HepG2 (cell line): ENCODE measurements around the gene SERPINB10. TPM values are rescaled to one million over a fixed set of nuclear protein-coding genes. Genes with fewer than 3 reads are reported as not detected.

ENCODE experiments used
- ATAC-seq: fragments of 200-7000 bp; cut with Tn5 transposase; 3 replicates; pipeline ENCODE4 v1.9.1; 2020; ENCODE audit warnings: mild to moderate bottlenecking, moderate library complexity
- BruUV-seq: library from RNA; stranded (reverse); fragments of 400-500 nt; replicated peaks from 2 replicates; lab custom pipeline; 2021; lab: Mats Ljungman, UMichigan
- CTCF ChIA-PET: fragments of 300-600 bp; formaldehyde crosslinking; extraction: SDS; loops from one replicate; lab custom pipeline; 2021; ENCODE audit warnings: low total read pairs, inconsistent platforms, low intra/inter-chr PET ratio; lab: Yijun Ruan, JAX
- POLR2A ChIA-PET: fragments of 350-600 bp; sonication (Branson Sonifier 250); formaldehyde crosslinking; loops from one replicate; lab custom pipeline; 2020; ENCODE audit warnings: antibody characterized with exemption, inconsistent platforms; lab: Yijun Ruan, JAX
- DNase-seq: peaks from one replicate; pipeline ENCODE4 v3.0.0-alpha.2; 2015; ENCODE audit warnings: low spot score
- FAIRE-seq: peaks from 3 replicates; lab custom pipeline; 2011; peaks lifted over from hg19 to GRCh38; lab: Jason Lieb, UNC
- H2AFZ ChIP-seq: one replicate; pipeline ENCODE4 v1.6.1; 2011; ENCODE audit warnings: low read length, inconsistent platforms
- H3K27ac ChIP-seq: fragments of 300-600 bp; 3 replicates; pipeline ENCODE4 v1.8.0; 2011; ENCODE audit warnings: mixed run types, mild to moderate bottlenecking, mixed read lengths, low read length, inconsistent platforms; ENCODE audit not compliant: insufficient read depth; ENCODE audit errors: extremely low read length
- H3K27me3 ChIP-seq, 2 experiments: fragments of 200-600 bp in 1 of 2; 2 replicates in 1 of 2; 3 replicates in 1 of 2; pipeline versions ENCODE4 v1.6.0 to v1.8.0; 2011; ENCODE audit warnings: low read length in 2 of 2, mild to moderate bottlenecking in 2 of 2, moderate library complexity in 2 of 2, inconsistent platforms in 1 of 2; ENCODE audit not compliant: insufficient read depth in 2 of 2, control insufficient read depth in 1 of 2
- H3K36me3 ChIP-seq, 2 experiments: fragments of 200-600 bp in 1 of 2; replicated peaks in 1 of 2; 2 replicates in 1 of 2; 3 replicates in 1 of 2; pipeline versions ENCODE4 v1.5.1 to v1.8.0; 2011; ENCODE audit warnings: low read length in 2 of 2, inconsistent platforms in 1 of 2; ENCODE audit not compliant: insufficient read depth in 2 of 2, control insufficient read depth in 1 of 2
- H3K4me1 ChIP-seq: 2 replicates; pipeline ENCODE4 v1.5.1; 2012; ENCODE audit warnings: low read length, inconsistent platforms; ENCODE audit not compliant: insufficient read depth
- H3K4me2 ChIP-seq: 2 replicates; pipeline ENCODE4 v1.6.0; 2011; ENCODE audit warnings: low read depth, low read length, inconsistent platforms
- H3K4me3 ChIP-seq, 3 experiments: fragments of 200-600 bp in 1 of 3; sonication (generic), shearing (Covaris generic) in 1 of 3; replicated peaks in 1 of 3; 2 replicates each; pipeline ENCODE4 v1.5.1; 2011 to 2016; ENCODE audit warnings: low read length in 3 of 3, inconsistent platforms in 2 of 3, low read depth in 2 of 3, mild to moderate bottlenecking in 2 of 3, control low read depth in 1 of 3, mixed read lengths in 1 of 3; ENCODE audit not compliant: insufficient read depth in 1 of 3
- H3K79me2 ChIP-seq: one replicate; pipeline ENCODE4 v1.6.1; 2011; ENCODE audit warnings: low read length, inconsistent platforms; ENCODE audit not compliant: insufficient read depth
- H3K9ac ChIP-seq: 2 replicates; pipeline ENCODE4 v1.6.0; 2011; ENCODE audit warnings: mild to moderate bottlenecking, low read depth, low read length, inconsistent platforms; ENCODE audit not compliant: insufficient read depth
- H3K9me3 ChIP-seq: 2 replicates; pipeline ENCODE4 v1.5.1; 2012; ENCODE audit warnings: mild to moderate bottlenecking, low read length
- H4K20me1 ChIP-seq: 2 replicates; pipeline ENCODE4 v1.6.0; 2011; ENCODE audit warnings: inconsistent platforms, mild to moderate bottlenecking, low read length, moderate library complexity; ENCODE audit not compliant: insufficient read depth
- BRCA1 ChIP-seq: sonication (generic); formaldehyde crosslinking; IDR thresholded peaks from 2 replicates; pipeline ENCODE4 v1.4.0; 2020; ENCODE audit warnings: missing genetic modification reagents
- DPF2 ChIP-seq: sonication (generic); formaldehyde crosslinking; IDR thresholded peaks from 2 replicates; pipeline ENCODE4 v1.4.0; 2020; ENCODE audit warnings: mild to moderate bottlenecking, low read depth, missing genetic modification reagents, borderline replicate concordance
- DR1 ChIP-seq: sonication (generic); formaldehyde crosslinking; IDR thresholded peaks from 2 replicates; pipeline ENCODE4 v1.8.0; 2021; ENCODE audit warnings: mild to moderate bottlenecking, missing genetic modification reagents, inconsistent platforms
- ETV6 ChIP-seq: sonication (generic); formaldehyde crosslinking; conservative IDR thresholded peaks from 2 replicates; pipeline ENCODE4 v1.4.0; 2020; ENCODE audit warnings: missing genetic modification reagents
- FOXC1 ChIP-seq: sonication (generic); formaldehyde crosslinking; IDR thresholded peaks from 2 replicates; pipeline ENCODE4 v1.8.0; 2022; ENCODE audit warnings: mild to moderate bottlenecking, missing genetic modification reagents, borderline replicate concordance
- HMGXB4 ChIP-seq, 2 experiments: sonication (generic) in 1 of 2; formaldehyde crosslinking in 1 of 2; IDR thresholded peaks; 2 replicates each; pipeline versions ENCODE4 v1.4.0 to v1.6.1; 2018 to 2020; ENCODE audit warnings: missing genetic modification reagents in 2 of 2, borderline replicate concordance in 1 of 2, low read depth in 1 of 2, mild to moderate bottlenecking in 1 of 2, missing biosample characterization in 1 of 2
- KLF9 ChIP-seq: IDR thresholded peaks from 2 replicates; pipeline ENCODE4 v1.6.1; 2016; ENCODE audit warnings: low read depth
- NFE2L1 ChIP-seq: sonication (generic); formaldehyde crosslinking; IDR thresholded peaks from 2 replicates; pipeline ENCODE4 v1.4.0; 2020; ENCODE audit warnings: missing genetic modification reagents, mild to moderate bottlenecking, borderline replicate concordance
- NFYB ChIP-seq: sonication (generic); formaldehyde crosslinking; IDR thresholded peaks from 2 replicates; pipeline ENCODE4 v1.4.0; 2020; ENCODE audit warnings: missing genetic modification reagents
- RBM22 ChIP-seq: fragments of 200-400 bp; formaldehyde crosslinking; optimal IDR thresholded peaks from 2 replicates; pipeline ENCODE3; 2017; ENCODE audit warnings: mild to moderate bottlenecking, low read length, moderate library complexity
- TFE3 ChIP-seq: IDR thresholded peaks from 2 replicates; pipeline ENCODE4 v1.6.1; 2016
- THRA ChIP-seq: sonication (generic); formaldehyde crosslinking; IDR thresholded peaks from 2 replicates; pipeline ENCODE4 v1.4.0; 2020; ENCODE audit warnings: missing genetic modification reagents, borderline replicate concordance
- WIZ ChIP-seq: sonication (generic); formaldehyde crosslinking; IDR thresholded peaks from 2 replicates; pipeline ENCODE4 v1.5.1; 2020; ENCODE audit warnings: mild to moderate bottlenecking, missing genetic modification reagents
- XBP1 ChIP-seq: sonication (generic); formaldehyde crosslinking; IDR thresholded peaks from 2 replicates; pipeline ENCODE4 v1.5.0; 2020; ENCODE audit warnings: missing genetic modification reagents
- ZBTB20 ChIP-seq: sonication (generic); formaldehyde crosslinking; IDR thresholded peaks from 2 replicates; pipeline ENCODE4 v1.8.1; 2023; ENCODE audit warnings: missing genetic modification reagents, low read depth, mild to moderate bottlenecking, borderline replicate concordance
- ZBTB3 ChIP-seq: sonication (generic); formaldehyde crosslinking; IDR thresholded peaks from 2 replicates; pipeline ENCODE4 v1.4.0; 2020; ENCODE audit warnings: low read depth, mild to moderate bottlenecking, moderate library complexity, missing genetic modification reagents, borderline replicate concordance
- ZNF335 ChIP-seq: sonication (generic); formaldehyde crosslinking; IDR thresholded peaks from 2 replicates; pipeline ENCODE4 v1.4.0; 2020; ENCODE audit warnings: missing genetic modification reagents
- ZNF644 ChIP-seq: IDR thresholded peaks from 2 replicates; pipeline ENCODE4 v1.6.1; 2016; ENCODE audit warnings: low read depth
- WGBS: methylation state at CpG from one replicate; pipeline ENCODE4 v1.1.6; 2017; ENCODE audit warnings: low lambda C conversion rate; 5-methylcytosine and 5-hydroxymethylcytosine counted together
- in situ Hi-C: cut with HindIII; loops from 2 replicates; pipeline ENCODE4 v1.10.0; 2017; ENCODE audit warnings: low pct_unique_long_range_greater_than_20kb; ENCODE audit not compliant: extremely low pct_ligation_motif_present
- intact Hi-C: fragments of 100-400 bp; cut with micrococcal nuclease; formaldehyde crosslinking; loops from one replicate; pipeline ENCODE4 v1.10.0; 2022; ENCODE audit not compliant: unreplicated experiment
- polyA plus RNA-seq, 8 experiments: library from polyadenylated mRNA; depleted of rRNA in 3 of 8; stranded (reverse) in 7 of 8; unstranded in 1 of 8; fragments of >200 nt; fragmentation: Illumina TruSeq in 4 of 8; extraction: Trizol in 4 of 8; gene quantifications; 2 replicates each; pipeline versions ENCODE4 v1.2.1 to v1.2.3, GENCODE V29; 2011 to 2016; ENCODE audit warnings: low read depth in 4 of 8, missing spikeins in 1 of 8, mixed read lengths in 1 of 8; ENCODE audit not compliant: insufficient read depth in 1 of 8
- total RNA-seq, 5 experiments: library from RNA; depleted of rRNA; stranded (reverse); fragments of >200 nt; fragmentation: Illumina TruSeq; extraction: Trizol; gene quantifications; 2 replicates each; pipeline ENCODE4 v1.2.3, GENCODE V29; 2016; ENCODE audit warnings: low read depth in 1 of 5

The SERPINB10 gene
- total and polyA plus RNA-seq, 2 of the 13 experiments (the other 11 are each of a cell fraction or from before 2014, with no cell fraction given): not detected

- no peak for TF ChIP-seq HMGXB4 (CRISPR knock-in tag; IDR thresholded peaks at IDR 0.05; ENCODE audit: borderline replicate concordance in 1 of 2, low read depth in 1 of 2)
- TF ChIP-seq XBP1 (CRISPR knock-in tag): no peak
- TF ChIP-seq TFE3 (CRISPR knock-in tag): no peak
- TF ChIP-seq ZBTB20 (CRISPR knock-in tag): no peak
Measured at GRCh38 chr18:63881851-63882250, 25.9 kb upstream of the SERPINB10 start (continued).

- Histone ChIP-seq H3K9me3 (no peaks in the 10 kb centered on the region), H3K36me3 (no peaks in the 10 kb centered on the region), H2AFZ (no peak overlapping the region), H3K79me2 (no peaks in the 10 kb centered on the region), H3K4me1 (no peaks in the 10 kb centered on the region), H3K4me3 (no peak overlapping the region), H3K27ac (no peak overlapping the region), H3K27me3 (no peaks in the 10 kb centered on the region), H3K4me2 (no peak overlapping the region), H4K20me1 (no peaks in the 10 kb centered on the region), H3K9ac (no peak overlapping the region)
- POLR2A ChIA-PET: no interaction called here
- no peak for DNase-seq
- WGBS: 13% methylated on average over 7 of the region's 8 CpGs
- TF ChIP-seq ZBTB3: no peak
- TF ChIP-seq NFYB (CRISPR knock-in tag): no peak
- no peak for TF ChIP-seq FOXC1 (CRISPR knock-in tag)
- TF ChIP-seq KLF9 (CRISPR knock-in tag): no peak
- TF ChIP-seq DPF2 (CRISPR knock-in tag): no peak
- TF ChIP-seq ZNF335: no peak
- TF ChIP-seq ETV6 (CRISPR knock-in tag): no peak
- TF ChIP-seq THRA (CRISPR knock-in tag): no peak
- no peak for TF ChIP-seq DR1
- no peak for TF ChIP-seq RBM22
- no peak for TF ChIP-seq NFE2L1 (CRISPR knock-in tag)
- no peak for TF ChIP-seq BRCA1 (CRISPR knock-in tag)
- no peak for TF ChIP-seq WIZ
- no peak for TF ChIP-seq ZNF644 (CRISPR knock-in tag)
- intact Hi-C loops (no loop called here), in situ Hi-C loops (no loop called here)
- no peak for ATAC-seq
- BruUV-seq: no TSS peak
- FAIRE-seq: no peak
- CTCF ChIA-PET: no interaction called here
Measured at GRCh38 chr18:63882333-63883141, 25.2 kb upstream of the SERPINB10 start.
